H1 (cell line): Measurements from ENCODE around the gene RANBP9. TPM values are rescaled to one million over a fixed set of nuclear protein-coding genes. Genes with fewer than 3 reads are reported as not detected.

Experiments used
- CTCF ChIA-PET: fragments of 300-600 bp; sonication (Branson Sonifier 250); formaldehyde crosslinking; loops from one replicate; lab custom pipeline; 2021; ENCODE audit not compliant: partially characterized antibody; lab: Charles Lee
- POLR2A ChIA-PET: fragments of 300-600 bp; sonication (Branson Sonifier 250); formaldehyde crosslinking; loops from one replicate; lab custom pipeline; 2021; ENCODE audit warnings: inconsistent platforms; ENCODE audit not compliant: partially characterized antibody; lab: Charles Lee
- DNase-seq, 2 experiments: peaks; one replicate each; pipeline versions ENCODE4 v3.0.0 to v3.0.0-alpha.2; 2010 to 2022; ENCODE audit warnings: low spot score in 2 of 2, low read depth in 1 of 2, mixed read lengths in 1 of 2
- FAIRE-seq: peaks from 2 replicates; lab custom pipeline; 2011; peaks lifted over from hg19 to GRCh38; lab: Jason Lieb, UNC
- H2AFZ ChIP-seq: 2 replicates; pipeline ENCODE4 v1.8.1; 2012; ENCODE audit warnings: low read length, inconsistent platforms
- H2AK5ac ChIP-seq: 2 replicates; pipeline ENCODE4 v1.6.1; 2013; ENCODE audit warnings: low read depth, low read length
- H2BK120ac ChIP-seq: replicated peaks from 2 replicates; pipeline ENCODE3; 2013; ENCODE audit warnings: low read depth, low read length, inconsistent platforms
- H2BK12ac ChIP-seq: 2 replicates; pipeline ENCODE4 v1.6.1; 2013; ENCODE audit warnings: low read depth, low read length
- H2BK15ac ChIP-seq: 2 replicates; pipeline ENCODE4 v1.6.1; 2013; ENCODE audit warnings: low read length
- H2BK20ac ChIP-seq: 2 replicates; pipeline ENCODE4 v1.6.1; 2013; ENCODE audit warnings: low read length
- H2BK5ac ChIP-seq: 2 replicates; pipeline ENCODE4 v1.6.1; 2013; ENCODE audit warnings: low read depth, low read length
- H3K14ac ChIP-seq: 2 replicates; pipeline ENCODE4 v1.6.1; 2013; ENCODE audit warnings: inconsistent platforms; ENCODE audit not compliant: insufficient read length
- H3K18ac ChIP-seq: 2 replicates; pipeline ENCODE4 v1.6.1; 2013; ENCODE audit warnings: low read length; ENCODE audit errors: extremely low read depth
- H3K23ac ChIP-seq: 2 replicates; pipeline ENCODE4 v1.6.1; 2013; ENCODE audit warnings: inconsistent platforms; ENCODE audit not compliant: insufficient read length
- H3K23me2 ChIP-seq: 2 replicates; pipeline ENCODE4 v1.6.1; 2013; ENCODE audit warnings: low read depth, low read length
- H3K27ac ChIP-seq: 2 replicates; pipeline ENCODE4 v1.6.1; 2011; ENCODE audit warnings: low read depth, low read length, inconsistent platforms
- H3K27me3 ChIP-seq, 4 experiments: replicated peaks in 1 of 4; 1 replicate in 1 of 4; 2 replicates in 3 of 4; pipeline versions ENCODE4 v1.6.1 to v1.8.1; 2011 to 2013; ENCODE audit warnings: low read length in 3 of 4, mild to moderate bottlenecking in 3 of 4, inconsistent platforms in 2 of 4, mixed read lengths in 2 of 4, moderate library complexity in 1 of 4; ENCODE audit not compliant: control insufficient read depth in 3 of 4, insufficient read depth in 3 of 4; ENCODE audit errors: extremely low read depth in 1 of 4
- H3K36me3 ChIP-seq, 4 experiments: 2 replicates each; pipeline versions ENCODE4 v1.6.1 to v1.8.1; 2011 to 2013; ENCODE audit warnings: mild to moderate bottlenecking in 4 of 4, low read length in 3 of 4, moderate library complexity in 2 of 4, control low read depth in 1 of 4, inconsistent platforms in 1 of 4; ENCODE audit not compliant: insufficient read depth in 4 of 4, control insufficient read depth in 2 of 4
- H3K4ac ChIP-seq: replicated peaks from 2 replicates; pipeline ENCODE3; 2013; ENCODE audit warnings: low read length, low read depth, mixed read lengths, inconsistent platforms; ENCODE audit not compliant: insufficient read length
- H3K4me1 ChIP-seq, 4 experiments: replicated peaks in 1 of 4; 1 replicate in 1 of 4; 2 replicates in 3 of 4; pipeline versions ENCODE4 v1.6.1 to v1.8.1; 2011 to 2013; ENCODE audit warnings: low read length in 3 of 4, inconsistent platforms in 2 of 4, mixed read lengths in 1 of 4; ENCODE audit not compliant: insufficient read depth in 4 of 4, control insufficient read depth in 3 of 4
- H3K4me2 ChIP-seq, 2 experiments: 2 replicates each; pipeline versions ENCODE4 v1.6.1 to v1.8.1; 2011 to 2013; ENCODE audit warnings: low read depth in 2 of 2, low read length in 2 of 2, control low read depth in 1 of 2, inconsistent platforms in 1 of 2, mild to moderate bottlenecking in 1 of 2; ENCODE audit not compliant: insufficient read depth in 1 of 2
- H3K4me3 ChIP-seq, 4 experiments: fragments of 200-600, 300-600 bp in 1 of 4; sonication (generic), shearing (Covaris generic), sonication (Bioruptor Twin) in 1 of 4; 2 replicates each; pipeline versions ENCODE4 v1.5.1 to v1.8.1; 2011 to 2016; ENCODE audit warnings: low read length in 4 of 4, low read depth in 3 of 4, control low read depth in 2 of 4, inconsistent platforms in 2 of 4, mild to moderate bottlenecking in 2 of 4, mixed read lengths in 1 of 4, moderate library complexity in 1 of 4; ENCODE audit not compliant: insufficient read depth in 2 of 4; ENCODE audit errors: extremely low read depth in 1 of 4
- H3K56ac ChIP-seq: replicated peaks from 2 replicates; pipeline ENCODE3; 2013; ENCODE audit warnings: low read depth, mild to moderate bottlenecking, mixed read lengths, low read length, inconsistent platforms; ENCODE audit not compliant: insufficient read length
- H3K79me1 ChIP-seq: 2 replicates; pipeline ENCODE4 v1.6.1; 2013; ENCODE audit warnings: low read depth, low read length, control low read depth
- H3K79me2 ChIP-seq, 2 experiments: 2 replicates each; pipeline versions ENCODE4 v1.6.1 to v1.8.1; 2012 to 2013; ENCODE audit warnings: low read length in 2 of 2, mild to moderate bottlenecking in 2 of 2, inconsistent platforms in 1 of 2; ENCODE audit not compliant: insufficient read depth in 2 of 2, control insufficient read depth in 1 of 2
- H3K9ac ChIP-seq, 4 experiments: replicated peaks in 1 of 4; 1 replicate in 1 of 4; 2 replicates in 3 of 4; pipeline versions ENCODE4 v1.6.1 to v1.8.1; 2011 to 2013; ENCODE audit warnings: low read depth in 3 of 4, low read length in 3 of 4, control low read depth in 2 of 4, mild to moderate bottlenecking in 2 of 4, moderate library complexity in 2 of 4, inconsistent platforms in 1 of 4; ENCODE audit errors: extremely low read depth in 1 of 4
- H3K9me3 ChIP-seq, 2 experiments: 2 replicates each; pipeline versions ENCODE4 v1.6.1 to v1.8.1; 2012 to 2013; ENCODE audit warnings: mild to moderate bottlenecking in 2 of 2, moderate library complexity in 2 of 2, control low read depth in 1 of 2, inconsistent platforms in 1 of 2, low read depth in 1 of 2, low read length in 1 of 2, mixed read lengths in 1 of 2; ENCODE audit not compliant: insufficient read depth in 2 of 2
- H4K20me1 ChIP-seq, 2 experiments: replicated peaks in 1 of 2; 2 replicates each; pipeline versions ENCODE3 to v1.8.1; 2011 to 2013; ENCODE audit warnings: inconsistent platforms in 2 of 2, low read length in 2 of 2, mild to moderate bottlenecking in 1 of 2; ENCODE audit not compliant: insufficient read depth in 2 of 2, control insufficient read depth in 1 of 2
- H4K5ac ChIP-seq: 2 replicates; pipeline ENCODE4 v1.6.1; 2013; ENCODE audit warnings: low read length, low read depth, mixed read lengths, inconsistent platforms; ENCODE audit not compliant: insufficient read length
- H4K8ac ChIP-seq: 2 replicates; pipeline ENCODE4 v1.8.0; 2013; ENCODE audit warnings: mild to moderate bottlenecking, moderate library complexity, low read length, inconsistent platforms; ENCODE audit not compliant: insufficient read depth; ENCODE audit errors: extremely low read depth
- H4K91ac ChIP-seq: replicated peaks from 2 replicates; pipeline ENCODE3; 2013; ENCODE audit warnings: low read length, mixed read lengths, inconsistent platforms; ENCODE audit not compliant: insufficient read length
- ASH2L ChIP-seq: fragments of 200-600, 300-600 bp; sonication (generic); IDR thresholded peaks from one replicate; pipeline ENCODE4 v1.7.1; 2017; ENCODE audit warnings: low read length
- CTBP2 ChIP-seq: IDR thresholded peaks from 2 replicates; pipeline ENCODE4 v1.7.0; 2011; ENCODE audit warnings: borderline replicate concordance, mild to moderate bottlenecking, moderate library complexity, mixed read lengths, low read length; ENCODE audit not compliant: insufficient read depth, insufficient read length
- EZH2 ChIP-seq: fragments of 200-600 bp; sonication (generic); IDR thresholded peaks from 2 replicates; pipeline ENCODE4 v1.7.1; 2012; ENCODE audit warnings: low read depth, mild to moderate bottlenecking, moderate library complexity, low read length, inconsistent platforms; ENCODE audit not compliant: severe bottlenecking
- FOSL1 ChIP-seq: IDR thresholded peaks from 2 replicates; pipeline ENCODE4 v1.6.1; 2011; ENCODE audit warnings: mild to moderate bottlenecking, low read depth, low read length, moderate library complexity; ENCODE audit not compliant: insufficient read depth
- NANOG ChIP-seq: IDR thresholded peaks from 2 replicates; pipeline ENCODE4 v1.6.1; 2011; ENCODE audit warnings: low read length, low read depth, mild to moderate bottlenecking, inconsistent platforms; ENCODE audit not compliant: insufficient read depth, poor library complexity, severe bottlenecking
- NRF1 ChIP-seq: IDR thresholded peaks from 2 replicates; pipeline ENCODE4 v1.6.1; 2011; ENCODE audit warnings: mild to moderate bottlenecking, low read depth, low read length, improper control_type of control experiment
- YY1 ChIP-seq: IDR thresholded peaks from 2 replicates; pipeline ENCODE4 v1.6.1; 2011; ENCODE audit warnings: low read depth, mild to moderate bottlenecking, low read length
- WGBS, 2 experiments: shearing (Covaris generic) in 1 of 2; methylation state at CpG; one replicate each; pipeline versions ENCODE4 v1.1.6 to v1.1.7; 2013 to 2015; ENCODE audit warnings: low lambda C conversion rate in 2 of 2, mixed read lengths in 2 of 2, inconsistent platforms in 1 of 2, low coverage in 1 of 2, missing lambda C conversion rate in 1 of 2; ENCODE audit not compliant: insufficient replicate concordance in 2 of 2, insufficient coverage in 1 of 2, insufficient read length in 1 of 2; ENCODE audit errors: extremely low coverage in 1 of 2, missing lambda C conversion rate in 1 of 2; 5-methylcytosine and 5-hydroxymethylcytosine counted together
- polyA plus RNA-seq, 7 experiments: library from polyadenylated mRNA; depleted of rRNA in 3 of 7; stranded (reverse) in 5 of 7; unstranded in 2 of 7; fragments of >200 nt in 5 of 7; fragments of 200-250 nt in 2 of 7; gene quantifications; 1 replicate in 5 of 7; 2 replicates in 1 of 7; 4 replicates in 1 of 7; pipeline versions ENCODE4 v1.2.1 to v1.2.3, GENCODE V29; 2011 to 2013; ENCODE audit warnings: missing spikeins in 2 of 7, mixed read lengths in 2 of 7
- total RNA-seq: library from RNA; stranded (reverse); fragmentation: NEBNext Ultra II Directional; extraction: Animal tissue kit (Norgen Biotek cat#: 25700); gene quantifications from 2 replicates; pipeline ENCODE4 v1.2.1, GENCODE V29; 2021
- TF ChIP-seq, protein P1 (sequence below): IDR thresholded peaks from 2 replicates; pipeline ENCODE4 v1.6.1; 2012; ENCODE audit warnings: inconsistent platforms

RANBP9 gene
- total and polyA plus RNA-seq, 2 of the 8 experiments (the other 6 are each of a cell fraction or from before 2014, with no cell fraction given), result 13.0 to 36.7 TPM

DNA sequence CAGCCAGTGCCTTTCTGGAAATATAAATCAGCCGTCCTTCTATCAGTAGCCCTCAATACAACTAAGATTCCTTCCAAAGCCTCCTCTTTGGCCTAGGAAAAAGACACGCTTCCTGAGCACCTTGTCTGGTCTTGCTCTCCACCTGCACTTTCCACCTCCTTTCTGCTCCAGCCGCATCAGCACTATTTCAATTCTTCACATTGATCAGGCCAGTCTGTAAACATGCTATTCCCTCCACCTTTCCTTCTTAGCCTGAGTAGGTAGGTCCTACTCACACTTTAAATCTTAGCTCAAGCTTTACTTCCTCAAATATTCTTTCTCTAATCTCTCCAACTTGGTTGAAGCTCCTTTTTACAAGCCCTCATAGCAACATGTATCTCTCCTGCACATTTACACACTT, 11.4 kb downstream of the RANBP9 start:
- H3K27ac ChIP-seq, result no peak overlapping the region
- H2BK120ac ChIP-seq, result no peak overlapping the region
- no peak overlapping the region for H2AFZ ChIP-seq
- no peak overlapping the region for H2AK5ac ChIP-seq
- H4K91ac ChIP-seq, result no peak overlapping the region
- no peak overlapping the region for H3K4ac ChIP-seq
- H3K36me3 ChIP-seq, result no peaks in the 10 kb centered on the region; a peak in 1 of 8 replicates
- no peak overlapping the region for H3K23ac ChIP-seq
- no peak overlapping the region for H2BK12ac ChIP-seq
- no peak overlapping the region for H3K18ac ChIP-seq
- H3K79me1 ChIP-seq, result peaks cover 6% of the 10 kb centered on the region
- no peaks in the 10 kb centered on the region for H3K9me3 ChIP-seq
- H2BK5ac ChIP-seq, result 0 out of 2 replicates have a peak overlapping the region, but pooled peaks have one; percentile 21
- DNase-seq (no peak), FAIRE-seq (no peak)
- H3K56ac ChIP-seq, result no peak overlapping the region
- H2BK20ac ChIP-seq, result no peak overlapping the region
- no peak overlapping the region for H3K14ac ChIP-seq
- H3K23me2 ChIP-seq, result no peaks in the 10 kb centered on the region
- ChIA-PET CTCF (interaction anchor here (0.5 to 1.0 kb wide), 3 partner anchors 12 to 125 kb away, joined by 3 read pairs; partner anchors contain the start of gene SIRT5), POLR2A (interaction anchor here (1.2 kb wide), 1 partner anchor 14 kb away, joined by 4 read pairs; no protein-coding TSS in a partner anchor)
- H4K5ac ChIP-seq, result no peak overlapping the region
- H3K4me3 ChIP-seq, result no peak overlapping the region
- peaks cover 1 to 6% (median 2%) of the 10 kb centered on the region in 4 experiments; a peak in 3 of 7 replicates for H3K4me1 ChIP-seq
- no peak overlapping the region for H2BK15ac ChIP-seq
- TF ChIP-seq ASH2L (no peak), NANOG (no peak), CTBP2 (no peak), NRF1 (no peak), EZH2 (no peak), FOSL1 (no peak), YY1 (no peak)
- TF ChIP-seq, protein P1, sequence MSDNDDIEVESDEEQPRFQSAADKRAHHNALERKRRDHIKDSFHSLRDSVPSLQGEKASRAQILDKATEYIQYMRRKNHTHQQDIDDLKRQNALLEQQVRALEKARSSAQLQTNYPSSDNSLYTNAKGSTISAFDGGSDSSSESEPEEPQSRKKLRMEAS, result no peak
- WGBS, 2 experiments, result 96% methylated on average over 3 of the region's 3 CpGs; no CpG with 5 or more reads in 1 of the 2 experiments
- H3K79me2 ChIP-seq, result peaks cover 0 to 99% of the 10 kb centered on the region in 2 experiments
- no peaks in the 10 kb centered on the region for H3K27me3 ChIP-seq
- H3K4me2 ChIP-seq, result no peak overlapping the region
- H3K9ac ChIP-seq, result no peak overlapping the region
- no peak overlapping the region for H4K8ac ChIP-seq
- peaks cover 0 to 9% of the 10 kb centered on the region in 2 experiments for H4K20me1 ChIP-seq
